H9 (cell line): Measurements from ENCODE around the gene CCDC85B. TPM values are rescaled to one million over a fixed set of nuclear protein-coding genes. Genes with fewer than 3 reads are reported as not detected.

Source experiments
- DNase-seq: peaks from one replicate; pipeline ENCODE4 v3.0.0-alpha.2; 2017
- H2AFZ ChIP-seq: one replicate; pipeline ENCODE4 v1.6.1; 2013; ENCODE audit warnings: mild to moderate bottlenecking, low read length, control low read depth, moderate library complexity
- H2AK5ac ChIP-seq: 2 replicates; pipeline ENCODE4 v1.6.1; 2013; ENCODE audit warnings: low read length, control low read depth, mixed read lengths; ENCODE audit not compliant: insufficient read length
- H2BK120ac ChIP-seq: one replicate; pipeline ENCODE4 v1.6.1; 2013; ENCODE audit warnings: low read depth, mild to moderate bottlenecking, low read length, control low read depth, inconsistent platforms; ENCODE audit not compliant: poor library complexity, severe bottlenecking
- H2BK12ac ChIP-seq: 2 replicates; pipeline ENCODE4 v1.6.1; 2013; ENCODE audit warnings: low read length, control low read depth, mixed read lengths, low read depth; ENCODE audit not compliant: insufficient read length
- H2BK15ac ChIP-seq: 2 replicates; pipeline ENCODE4 v1.6.1; 2013; ENCODE audit warnings: low read depth, low read length, control low read depth
- H2BK20ac ChIP-seq: one replicate; pipeline ENCODE4 v1.6.1; 2013; ENCODE audit warnings: low read depth, mild to moderate bottlenecking, low read length, control low read depth, inconsistent platforms; ENCODE audit not compliant: poor library complexity, severe bottlenecking
- H2BK5ac ChIP-seq: 2 replicates; pipeline ENCODE4 v1.6.1; 2013; ENCODE audit warnings: low read length, control low read depth, mixed read lengths; ENCODE audit not compliant: insufficient read length
- H3K14ac ChIP-seq: 2 replicates; pipeline ENCODE4 v1.6.1; 2013; ENCODE audit warnings: low read length, control low read depth; ENCODE audit not compliant: insufficient read depth
- H3K18ac ChIP-seq: 2 replicates; pipeline ENCODE4 v1.6.1; 2013; ENCODE audit warnings: low read depth, mild to moderate bottlenecking, mixed read lengths, low read length, control low read depth; ENCODE audit not compliant: insufficient read length
- H3K23ac ChIP-seq: 2 replicates; pipeline ENCODE4 v1.6.1; 2013; ENCODE audit warnings: low read length, control low read depth, mixed read lengths, low read depth; ENCODE audit not compliant: insufficient read length
- H3K23me2 ChIP-seq: 2 replicates; pipeline ENCODE4 v1.6.1; 2013; ENCODE audit warnings: low read depth, mild to moderate bottlenecking, mixed read lengths, low read length, control low read depth; ENCODE audit not compliant: insufficient read length, poor library complexity, severe bottlenecking
- H3K27ac ChIP-seq: 2 replicates; pipeline ENCODE4 v1.5.1; 2013; ENCODE audit warnings: low read length, control low read depth, mixed read lengths, low read depth; ENCODE audit not compliant: insufficient read length
- H3K27me3 ChIP-seq: 2 replicates; pipeline ENCODE4 v1.6.1; 2013; ENCODE audit warnings: low read length, control low read depth, inconsistent platforms; ENCODE audit not compliant: insufficient read depth
- H3K4ac ChIP-seq: 2 replicates; pipeline ENCODE4 v1.6.1; 2013; ENCODE audit warnings: low read depth, mild to moderate bottlenecking, control low read depth, inconsistent platforms, low read length, moderate library complexity
- H3K4me1 ChIP-seq: 2 replicates; pipeline ENCODE4 v1.6.1; 2013; ENCODE audit warnings: low read length, control low read depth, inconsistent platforms; ENCODE audit not compliant: insufficient read depth
- H3K4me2 ChIP-seq: 2 replicates; pipeline ENCODE4 v1.6.1; 2013; ENCODE audit warnings: low read length, control low read depth, mixed read lengths; ENCODE audit not compliant: insufficient read length, insufficient read depth
- H3K56ac ChIP-seq: 2 replicates; pipeline ENCODE4 v1.6.1; 2013; ENCODE audit warnings: low read depth, mild to moderate bottlenecking, mixed read lengths, low read length, control low read depth; ENCODE audit not compliant: insufficient read length
- H3K79me1 ChIP-seq: 2 replicates; pipeline ENCODE4 v1.6.1; 2013; ENCODE audit warnings: low read depth, mild to moderate bottlenecking, moderate library complexity, low read length, control low read depth, inconsistent platforms; ENCODE audit not compliant: insufficient read depth, poor library complexity, severe bottlenecking
- H3K79me2 ChIP-seq: 2 replicates; pipeline ENCODE4 v1.6.1; 2013; ENCODE audit warnings: low read length, control low read depth, inconsistent platforms; ENCODE audit not compliant: insufficient read depth
- H3K9ac ChIP-seq: 2 replicates; pipeline ENCODE4 v1.6.1; 2013; ENCODE audit warnings: low read length, control low read depth, mixed read lengths; ENCODE audit not compliant: insufficient read length; ENCODE audit errors: extremely low read depth
- H3K9me3 ChIP-seq: one replicate; pipeline ENCODE4 v1.6.1; 2013; ENCODE audit warnings: low read depth, low read length, inconsistent platforms; ENCODE audit not compliant: control insufficient read depth
- H3T11ph ChIP-seq: one replicate; pipeline ENCODE4 v1.6.1; 2013; ENCODE audit warnings: mild to moderate bottlenecking, low read length, control low read depth, inconsistent platforms
- H4K20me1 ChIP-seq: one replicate; pipeline ENCODE4 v1.6.1; 2013; ENCODE audit not compliant: control insufficient read depth, insufficient read length, insufficient read depth
- H4K5ac ChIP-seq: 2 replicates; pipeline ENCODE4 v1.6.1; 2013; ENCODE audit warnings: low read depth, mild to moderate bottlenecking, mixed read lengths, low read length, control low read depth; ENCODE audit not compliant: insufficient read length
- H4K8ac ChIP-seq: replicated peaks from 2 replicates; pipeline ENCODE4 v1.6.1; 2013; ENCODE audit warnings: low read length, control low read depth, mixed read lengths, low read depth; ENCODE audit not compliant: insufficient read length
- H4K91ac ChIP-seq: 2 replicates; pipeline ENCODE4 v1.6.1; 2013; ENCODE audit warnings: low read depth, mild to moderate bottlenecking, moderate library complexity, mixed read lengths, low read length, control low read depth; ENCODE audit not compliant: insufficient read length
- H3K27ac Mint-ChIP-seq, 3 experiments: 2 replicates in 2 of 3; 3 replicates in 1 of 3; pipeline ENCODE4 v1.8.0; 2020 to 2021; ENCODE audit warnings: mixed read lengths in 3 of 3, mild to moderate bottlenecking in 1 of 3, moderate library complexity in 1 of 3
- H3K27me3 Mint-ChIP-seq: 2 replicates; pipeline ENCODE4 v1.8.0; 2021; ENCODE audit warnings: low read depth, mild to moderate bottlenecking, moderate library complexity, mixed read lengths
- H3K36me3 Mint-ChIP-seq, 3 experiments: 2 replicates in 2 of 3; 3 replicates in 1 of 3; pipeline ENCODE4 v1.8.0; 2020 to 2021; ENCODE audit warnings: low read depth in 3 of 3, mixed read lengths in 3 of 3; ENCODE audit not compliant: insufficient read depth in 1 of 3
- H3K4me1 Mint-ChIP-seq, 2 experiments: 2 replicates each; pipeline ENCODE4 v1.8.0; 2020; ENCODE audit warnings: mixed read lengths in 2 of 2
- H3K4me3 Mint-ChIP-seq, 2 experiments: 2 replicates in 1 of 2; 3 replicates in 1 of 2; pipeline ENCODE4 v1.8.0; 2020 to 2021; ENCODE audit warnings: mild to moderate bottlenecking in 2 of 2, mixed read lengths in 2 of 2, moderate library complexity in 1 of 2
- H3K9me3 Mint-ChIP-seq, 2 experiments: 2 replicates in 1 of 2; 3 replicates in 1 of 2; pipeline ENCODE4 v1.8.0; 2020; ENCODE audit warnings: mild to moderate bottlenecking in 2 of 2, mixed read lengths in 2 of 2, moderate library complexity in 1 of 2
- CTCF ChIP-seq: fragments of 200-600 bp; sonication (generic); conservative IDR thresholded peaks from 3 replicates; pipeline ENCODE4 v1.8.0; 2021; ENCODE audit warnings: antibody characterized with exemption, mild to moderate bottlenecking
- WGBS: extraction: QIAGEN DNeasy Blood & Tissue Kit; methylation state at CpG from one replicate; pipeline ENCODE4 v1.1.7; 2013; ENCODE audit warnings: missing lambda C conversion rate, low lambda C conversion rate, mixed read lengths; ENCODE audit not compliant: insufficient read length; ENCODE audit errors: extremely low coverage; 5-methylcytosine and 5-hydroxymethylcytosine counted together
- total RNA-seq: library from RNA; stranded (reverse); gene quantifications from 2 replicates; pipeline ENCODE4 v1.2.1, GENCODE V29; 2021

CCDC85B gene
- total RNA-seq, 1 experiment from 2014 or later, result 23.3 TPM

- H3K4me2 ChIP-seq, result no peak overlapping the region
- no peaks in the 10 kb centered on the region for H3K9me3 ChIP-seq
- no peak overlapping the region for H2BK120ac ChIP-seq
- H3K56ac ChIP-seq, result no peak overlapping the region
- no peak overlapping the region for H3T11ph ChIP-seq
- Mint-ChIP-seq H3K36me3 (peaks cover 47 to 58% (median 50%) of the 10 kb centered on the region in 3 experiments), H3K27ac (no peak overlapping the region), H3K4me1 (peaks cover 21 to 25% of the 10 kb centered on the region in 2 experiments), H3K9me3 (peaks cover 3 to 7% of the 10 kb centered on the region in 2 experiments; a peak in 2 of 5 replicates), H3K4me3 (no peak overlapping the region; a peak in 1 of 5 replicates), H3K27me3 (peaks cover 14% of the 10 kb centered on the region)
- no peak overlapping the region for H3K4ac ChIP-seq
- H2AFZ ChIP-seq, result no peak overlapping the region
- H4K5ac ChIP-seq, result no peak overlapping the region
- H4K20me1 ChIP-seq, result no peaks in the 10 kb centered on the region
- H3K27ac ChIP-seq, result no peak overlapping the region
- peaks cover 7% of the 10 kb centered on the region for H3K23me2 ChIP-seq
- peak; percentile 31 for DNase-seq
- no peaks in the 10 kb centered on the region for H3K4me1 ChIP-seq
- no peak overlapping the region for H4K8ac ChIP-seq
- H2BK5ac ChIP-seq, result no peak overlapping the region
- peaks cover 3% of the 10 kb centered on the region for H3K79me1 ChIP-seq
- no peak overlapping the region for H2BK15ac ChIP-seq
- no peak overlapping the region for H3K23ac ChIP-seq
- no peak overlapping the region for H2AK5ac ChIP-seq
- H3K18ac ChIP-seq, result no peak overlapping the region
- no peak overlapping the region for H3K9ac ChIP-seq
- no peak overlapping the region for H4K91ac ChIP-seq
- WGBS, result no CpG with 5 or more reads among the region's 33 CpGs
- H2BK12ac ChIP-seq, result no peak overlapping the region
- TF ChIP-seq CTCF, result no peak
- no peak overlapping the region for H2BK20ac ChIP-seq
- peaks cover 14% of the 10 kb centered on the region; the same call in 1 of the 2 replicates for H3K79me2 ChIP-seq
- H3K27me3 ChIP-seq, result no peaks in the 10 kb centered on the region
- no peak overlapping the region for H3K14ac ChIP-seq
These were observed 37.8 kb upstream of the CCDC85B start for GRCh38 chr11:65852508-65853245.
